ENCODE measurements around the gene PLD5.
"Not testable (repeated sequence)": the region's sequence is repeated elsewhere in the genome, so short reads cannot be mapped to it uniquely, and the experiment has no call there.

The PLD5 gene

DNA sequence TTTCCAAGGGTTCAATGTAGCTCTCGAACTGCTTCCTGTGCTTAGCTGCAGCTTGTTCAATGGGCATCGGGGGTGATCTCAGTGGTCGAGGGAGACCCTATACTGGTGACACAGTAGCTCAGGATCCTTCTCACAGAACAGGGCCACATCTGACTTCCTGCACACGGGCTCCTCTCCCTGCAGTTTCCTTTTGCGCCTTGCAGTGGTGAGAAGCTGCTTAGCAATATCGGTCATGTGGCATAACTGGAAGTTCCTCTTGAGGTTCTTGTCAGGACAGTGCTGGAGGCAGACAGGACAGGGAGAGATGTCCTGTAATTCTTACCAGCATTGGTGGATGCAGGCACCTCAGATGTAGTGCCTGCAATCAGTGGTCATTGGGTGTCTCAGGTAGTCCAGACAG is 385.1 kb downstream of the PLD5 start:
- no peak for DNase-seq

- DNase-seq = no peak
Observed at GRCh38 chr1:242133796-242134195, 390.7 kb downstream of the PLD5 start.

DNA sequence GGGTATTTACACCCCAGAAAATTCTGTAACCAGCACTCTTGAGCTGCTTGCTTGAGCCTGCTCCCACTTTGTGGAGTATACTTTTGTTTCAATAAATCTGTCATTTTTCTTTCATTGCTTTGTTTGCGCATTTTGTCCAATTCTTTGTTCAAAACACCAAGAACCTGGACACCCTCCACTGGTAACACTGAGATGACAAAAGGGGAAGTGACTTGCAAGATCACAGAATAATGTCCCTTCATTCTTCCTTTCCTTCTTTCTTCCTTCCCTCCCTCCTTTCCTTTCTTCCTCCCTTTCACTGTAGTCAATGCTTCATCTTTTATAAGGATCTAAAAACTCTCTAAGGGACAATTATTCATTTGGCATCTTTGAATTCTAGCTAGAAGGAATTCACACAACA is 391.1 kb downstream of the PLD5 start:
- no peak for DNase-seq

GRCh38 chr1:242132121-242132817 is 392.2 kb downstream of the PLD5 start:
- DNase-seq = no peak

DNA sequence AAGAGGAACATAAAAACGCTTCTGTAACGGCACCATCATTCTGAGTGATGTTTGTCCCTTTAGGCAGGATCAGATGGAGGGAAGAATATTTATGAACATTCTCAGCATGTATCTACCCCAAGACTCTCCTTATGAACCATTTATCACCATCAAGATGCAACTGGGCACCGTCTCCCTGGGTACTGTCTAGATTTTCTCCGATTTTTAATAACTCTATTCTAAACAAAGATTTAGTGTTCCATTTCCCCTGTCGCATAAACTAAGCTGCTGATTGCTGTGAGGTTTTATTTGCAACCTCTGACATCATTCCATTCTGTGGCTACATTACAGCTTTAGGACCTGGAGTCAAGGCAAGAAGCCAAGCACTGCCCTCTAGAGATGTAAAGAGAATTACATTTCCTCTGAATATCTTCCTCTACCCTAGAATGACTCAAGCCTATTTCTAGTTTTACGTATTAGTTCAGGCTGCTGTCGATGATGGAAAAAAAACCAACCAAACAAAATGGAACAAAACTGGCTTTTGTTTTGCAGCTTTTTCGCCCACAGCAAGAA is 395.5 kb downstream of the PLD5 start:
- no peak for DNase-seq

- DNase-seq = no peak
Observed at GRCh38 chr1:242120432-242120831, 404.1 kb downstream of the PLD5 start.

DNA sequence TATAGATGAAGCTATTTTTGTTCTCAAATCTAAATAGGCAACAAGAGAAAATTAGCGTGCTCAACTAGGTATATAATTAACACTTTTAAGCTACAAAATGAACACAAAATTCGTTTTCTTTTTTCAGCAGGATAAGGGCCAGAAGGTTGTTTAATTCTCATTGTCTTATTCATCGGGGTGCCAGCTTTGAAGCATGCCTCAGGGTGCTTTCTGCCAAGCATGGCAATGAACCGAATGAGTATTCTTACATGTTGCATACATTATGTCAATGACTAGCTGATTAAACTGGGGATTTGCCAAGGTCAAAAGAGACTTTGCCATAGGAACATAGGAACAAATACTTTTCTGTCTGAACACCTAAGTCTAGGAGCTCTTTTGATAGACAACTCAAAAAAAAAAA is 423.6 kb downstream of the PLD5 start:
- no peak for DNase-seq

GRCh38 chr1:242097283-242097682 is 427.2 kb downstream of the PLD5 start:
- DNase-seq = not testable (repeated sequence)

- no peak for DNase-seq
Observed at GRCh38 chr1:242093116-242093515, 431.4 kb downstream of the PLD5 start.

- no peak for DNase-seq
Observed at GRCh38 chr1:242089911-242090310, 434.6 kb downstream of the PLD5 start.

DNA sequence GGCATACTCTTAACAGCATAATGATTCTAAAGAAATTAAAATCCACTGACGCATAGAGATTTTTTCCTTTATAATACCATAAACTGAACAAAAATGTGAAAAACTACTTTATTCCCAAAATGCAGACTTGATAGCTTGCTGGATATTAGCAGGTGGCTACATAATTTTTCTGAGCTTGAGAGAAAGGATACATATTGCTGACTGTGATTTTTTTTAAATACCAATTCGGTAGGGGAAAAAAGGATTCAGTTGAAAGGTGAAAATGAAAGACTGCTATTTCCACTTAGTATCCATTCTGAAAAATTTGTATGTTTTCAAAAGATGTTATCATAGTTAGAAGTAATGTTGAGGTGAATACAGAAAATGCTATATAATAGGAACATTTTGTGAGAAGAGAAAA is 435.6 kb downstream of the PLD5 start:
- DNase-seq = no peak

DNA sequence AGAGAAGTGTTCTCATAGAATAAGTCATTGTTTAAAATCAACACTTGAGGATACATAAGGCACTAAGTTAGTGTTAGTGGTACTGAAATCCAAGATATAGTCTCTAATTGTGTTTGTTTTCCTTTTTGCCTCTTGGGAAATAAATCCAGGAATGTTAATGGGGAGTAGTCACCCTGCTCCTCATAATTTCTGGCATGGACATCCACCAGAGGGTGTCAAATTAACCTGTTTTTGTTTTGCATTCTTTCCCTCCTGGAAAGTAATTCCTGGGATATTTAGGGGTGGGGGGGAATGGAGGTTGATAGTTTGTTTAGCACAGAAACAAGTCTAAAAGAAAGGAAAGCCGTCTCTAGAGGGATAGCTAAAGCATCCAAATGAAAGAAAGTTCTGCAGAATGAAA is 437.8 kb downstream of the PLD5 start:
- no peak for DNase-seq

- DNase-seq = no peak
Observed at GRCh38 chr1:242086093-242086492, 438.4 kb downstream of the PLD5 start.

- no peak for DNase-seq
Observed at GRCh38 chr1:242083742-242084141, 440.8 kb downstream of the PLD5 start.

- no peak for DNase-seq
Observed at GRCh38 chr1:242081446-242081845, 443.1 kb downstream of the PLD5 start.

DNA sequence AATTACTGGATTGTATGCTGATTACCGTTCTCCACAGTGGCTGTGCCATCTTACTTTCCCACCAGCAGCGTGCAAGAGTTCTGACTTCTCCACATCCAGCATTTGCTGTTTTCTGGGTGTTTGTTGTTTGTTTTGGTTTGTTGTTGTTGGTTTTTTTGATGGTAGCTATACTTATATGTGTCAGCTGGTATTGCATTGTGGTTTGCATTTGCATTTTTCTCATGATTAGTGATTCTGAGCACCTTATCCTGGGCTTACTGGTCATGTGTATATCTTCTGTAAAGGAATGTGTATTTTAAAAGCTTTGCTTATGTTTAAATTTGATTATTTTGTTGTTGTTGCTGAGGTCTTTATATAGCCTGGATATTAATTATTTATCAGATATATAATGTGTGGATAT is 458.7 kb downstream of the PLD5 start:
- no peak for DNase-seq

- DNase-seq = no peak
Observed at GRCh38 chr1:242062271-242062670, 462.2 kb downstream of the PLD5 start.

- DNase-seq = no peak
Observed at GRCh38 chr1:242059976-242060375, 464.5 kb downstream of the PLD5 start.

- DNase-seq = not testable (repeated sequence)
Observed at GRCh38 chr1:242058582-242058981, 465.9 kb downstream of the PLD5 start.

- DNase-seq = not testable (repeated sequence)
Observed at GRCh38 chr1:242058181-242058580, 466.3 kb downstream of the PLD5 start.

- DNase-seq = no peak
Observed at GRCh38 chr1:242057745-242058115, 466.8 kb downstream of the PLD5 start.

DNA sequence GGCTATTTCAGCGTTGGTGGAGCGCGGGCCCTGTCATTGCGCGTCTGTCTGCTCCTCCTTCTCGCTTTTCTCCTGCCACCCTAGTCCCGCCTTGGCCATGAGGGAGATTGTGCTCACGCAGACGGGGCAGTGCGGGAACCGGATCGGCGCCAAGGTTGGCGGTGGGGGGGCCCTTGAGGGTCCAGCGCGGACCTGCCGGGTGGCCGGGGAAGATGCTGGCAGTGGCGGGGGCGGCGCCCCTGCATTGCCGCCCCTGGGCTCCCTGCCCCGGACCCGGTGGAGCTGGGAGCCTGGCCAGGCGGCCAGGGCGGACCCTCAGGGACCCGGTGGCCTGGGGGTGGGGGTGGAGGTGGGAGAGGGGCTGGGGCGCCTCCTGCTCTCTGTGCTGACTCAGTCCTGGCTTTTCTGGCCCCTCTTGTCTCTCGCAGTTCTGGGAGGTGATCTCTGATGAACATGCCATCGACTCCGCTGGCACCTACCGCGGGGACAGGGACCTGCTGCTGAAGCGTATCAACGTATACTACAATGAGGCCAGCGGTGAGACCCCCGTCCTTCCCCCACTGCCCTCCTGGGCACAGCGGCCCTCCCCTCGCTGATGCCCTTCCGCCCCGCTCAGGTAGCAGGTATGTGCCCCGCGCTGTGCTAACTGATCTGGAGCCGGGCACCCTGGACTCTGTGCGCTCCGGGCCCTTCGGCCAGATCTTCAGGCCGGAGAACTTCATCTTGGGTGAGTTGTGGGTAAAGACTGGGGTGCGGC is 467.3 kb downstream of the PLD5 start:
- DNase-seq = no peak

DNA sequence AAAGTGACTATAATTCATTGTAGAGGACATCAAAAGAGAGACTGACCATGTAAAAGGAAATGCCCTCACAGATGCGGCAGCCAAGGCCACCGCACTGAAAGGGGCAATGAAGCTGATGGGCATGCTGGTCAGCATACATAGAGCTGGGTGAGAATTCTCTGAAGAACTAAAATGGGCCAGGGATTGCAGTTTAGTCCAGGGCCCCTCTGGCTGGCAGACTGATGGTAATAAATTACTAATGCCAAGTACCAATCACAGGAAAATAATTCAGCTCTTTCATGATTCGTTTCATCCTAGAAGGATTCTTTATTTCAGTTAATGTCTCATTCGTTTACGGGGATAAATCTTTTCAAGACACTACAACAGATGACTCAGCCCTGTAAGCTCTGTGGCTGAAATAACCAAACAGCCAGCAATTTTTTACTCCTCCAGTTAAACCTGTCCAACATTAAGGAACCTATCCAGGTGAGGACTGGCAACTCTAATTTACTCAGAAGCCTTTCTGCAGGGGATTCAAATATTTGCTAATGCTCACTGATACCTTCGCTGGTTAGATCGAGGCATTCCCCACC is 468.7 kb downstream of the PLD5 start:
- DNase-seq = no peak

- no peak for DNase-seq
Observed at GRCh38 chr1:242043165-242043564, 481.3 kb downstream of the PLD5 start.

Data from CD4-positive, alpha-beta T cell treated with Interleukin-1 beta for 1 hour (primary cell).